Right renal pelvis (tissue), 4 donors: ENCODE measurements around the gene ALDOC. TPM values are rescaled to one million over a fixed set of nuclear protein-coding genes. Genes with fewer than 3 reads are reported as not detected.

ENCODE experiments used
- DNase-seq, 4 donors: peaks; one replicate each; pipeline ENCODE4 v3.0.0-alpha.2; 2013; ENCODE audit warnings: low read depth in 4 of 4, low spot score in 3 of 4, missing footprints in 1 of 4
- polyA plus RNA-seq, 4 donors: library from polyadenylated mRNA; unstranded; fragments of 120-200 nt; gene quantifications; one replicate each; pipeline ENCODE4 v1.2.1, GENCODE V29; 2013; ENCODE audit not compliant: insufficient read length in 4 of 4

Gene ALDOC
- polyA plus RNA-seq, 4 donors, result 19.4 to 32.9 (median 24.5) TPM

DNA sequence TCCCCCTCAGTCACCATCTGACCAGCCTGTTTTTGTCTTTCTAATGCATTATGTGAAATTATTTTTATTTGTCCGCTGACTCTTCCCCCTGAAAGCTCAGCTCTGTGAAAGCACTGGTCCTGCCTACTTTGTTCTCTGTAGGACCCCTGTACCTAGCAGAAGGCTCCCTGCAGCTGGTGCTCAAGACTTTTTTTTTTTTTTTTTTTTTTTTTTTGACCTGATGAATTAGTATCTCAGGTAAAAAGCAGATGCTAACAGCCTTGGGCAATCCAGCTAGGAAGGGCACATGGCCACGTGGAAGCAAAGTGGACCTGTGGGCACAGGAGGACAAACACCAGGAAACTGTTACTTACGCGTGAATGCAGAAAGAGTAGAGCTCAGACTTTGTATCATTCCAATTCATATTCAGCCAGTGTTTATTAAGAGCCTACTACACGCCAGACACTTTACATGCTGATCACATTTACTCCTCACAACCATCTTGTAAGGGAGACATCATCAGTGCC lies 23.6 kb downstream of the ALDOC start:
- no peak for DNase-seq

DNA sequence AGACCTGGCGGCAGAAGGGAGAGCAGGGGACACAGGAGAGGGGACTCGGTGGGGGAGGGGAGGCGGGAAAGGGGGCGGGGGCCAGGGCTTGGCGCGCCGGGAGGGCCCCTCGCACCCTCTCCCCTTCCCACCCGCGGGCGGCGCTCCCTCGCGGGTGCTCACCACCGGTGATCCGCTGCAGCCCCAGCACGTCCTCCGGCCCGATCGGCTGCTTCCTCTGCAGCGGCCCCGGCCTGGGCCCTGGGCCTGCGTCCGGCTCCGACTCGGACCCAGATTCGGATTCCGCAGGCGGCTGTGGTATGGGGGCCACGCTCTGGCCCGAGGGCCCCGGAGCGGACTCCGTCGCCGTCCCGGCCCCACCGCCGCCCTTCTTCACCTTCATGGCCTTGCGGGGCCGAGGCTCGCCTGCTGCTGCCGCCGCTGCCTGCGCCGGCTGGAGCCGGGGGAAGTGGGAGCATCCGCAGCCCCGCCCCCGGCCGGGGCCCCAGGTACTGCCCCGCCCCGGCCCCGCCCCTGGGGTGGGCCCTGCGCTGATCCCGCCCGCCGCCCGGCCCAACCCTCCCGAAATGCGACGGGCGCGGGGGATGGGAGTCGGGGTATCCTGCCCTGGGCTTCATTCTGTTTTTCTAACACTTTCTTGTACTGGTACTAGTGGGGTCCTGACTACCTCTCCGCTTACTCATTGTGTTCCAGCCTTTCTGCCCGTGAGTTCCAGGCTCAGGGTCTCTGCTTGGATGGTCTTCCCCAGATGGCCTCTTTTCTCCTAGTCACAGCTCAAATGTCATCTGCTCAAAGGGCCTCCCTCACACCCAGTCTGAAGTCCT lies 24.3 kb downstream of the ALDOC start, which contains the start of gene UNC119:
UNC119 (minus strand) TSS at position 449 of the 824 bp plus-strand sequence; CDS start at position 382, 67 bp downstream.
- DNase-seq, result peak; percentile 69 to 79 (median 74)

DNA sequence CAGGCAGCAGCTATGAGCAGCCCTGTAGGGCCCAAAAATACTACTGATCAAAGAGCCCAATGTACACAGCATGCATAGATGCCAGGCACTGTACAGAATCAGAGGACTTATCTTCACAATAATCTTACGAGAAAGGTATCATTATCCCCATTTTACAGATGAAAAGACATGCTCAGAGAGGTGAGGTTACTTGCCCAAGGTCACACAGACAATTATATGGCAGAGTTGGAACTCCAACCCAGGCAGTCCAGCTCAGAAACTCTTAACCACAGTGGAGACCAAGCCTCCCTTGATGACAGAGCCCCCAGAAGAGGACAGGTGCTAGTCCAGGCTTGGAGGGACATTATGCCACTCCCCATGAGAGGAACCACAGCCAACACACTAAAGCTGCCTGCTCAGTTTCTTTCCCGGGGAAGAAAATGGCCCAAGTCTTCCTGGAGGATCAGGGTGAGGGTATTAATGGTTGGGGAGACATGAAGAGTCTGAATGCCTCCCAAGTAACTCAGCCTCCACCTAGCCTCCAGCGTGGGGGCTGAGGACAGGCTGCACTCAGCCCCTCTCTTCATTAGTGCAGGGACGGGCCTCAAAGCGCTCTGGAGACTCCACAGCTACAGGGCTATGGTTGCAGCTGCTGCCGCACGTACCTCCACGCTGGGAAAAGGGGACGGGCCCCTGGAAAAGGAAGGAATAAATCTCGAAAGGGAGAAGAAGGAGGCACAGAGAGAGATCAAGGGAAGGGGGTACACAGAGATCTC lies 25.1 kb downstream of the ALDOC start:
- no peak for DNase-seq

GRCh38 chr17:28550858-28551257 lies 25.8 kb downstream of the ALDOC start:
- DNase-seq, result no peak

DNA sequence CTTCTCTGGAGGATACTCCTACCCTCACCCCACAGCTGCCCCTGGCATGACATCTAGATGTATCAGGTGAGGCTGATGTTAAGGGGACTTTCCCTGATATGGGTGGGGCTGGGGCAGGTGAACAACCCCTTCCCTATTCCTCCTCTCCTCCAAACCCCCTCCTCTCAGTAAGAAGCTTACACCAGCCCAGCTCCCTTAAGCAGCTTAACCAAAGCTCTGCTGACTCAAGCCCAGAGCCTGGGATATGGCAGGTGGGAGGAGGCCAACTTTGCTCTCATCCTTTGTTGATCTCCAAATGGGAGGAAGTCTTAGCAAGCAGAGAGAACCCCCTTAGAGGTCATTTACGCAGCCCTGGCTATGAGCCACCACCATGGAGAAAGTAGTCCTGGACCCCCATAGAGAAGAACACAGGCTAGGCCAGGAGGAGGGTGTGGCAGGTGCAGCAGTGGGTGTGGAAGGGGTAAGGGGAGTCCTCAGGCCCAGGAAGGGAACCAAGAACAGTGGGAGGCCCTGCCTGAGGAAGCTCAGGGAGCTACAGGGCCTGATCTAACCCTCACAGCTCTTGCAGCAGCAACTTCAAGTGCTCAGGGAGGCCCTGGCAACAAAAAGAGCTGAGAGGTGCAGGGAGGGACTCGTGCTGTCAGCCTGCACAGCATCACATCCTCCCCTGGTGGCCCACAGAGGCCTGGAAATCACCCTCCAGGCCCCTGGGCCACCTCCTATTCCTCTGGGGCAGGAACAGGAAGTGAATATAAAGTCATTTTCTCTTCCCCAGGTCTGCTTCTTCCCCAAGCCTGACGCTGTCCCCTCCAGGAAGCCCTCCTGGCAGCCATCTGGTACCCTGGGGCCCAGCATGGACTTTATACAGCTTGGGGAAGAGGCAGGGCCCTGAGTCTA lies 27.2 kb downstream of the ALDOC start:
- DNase-seq, result no peak

DNA sequence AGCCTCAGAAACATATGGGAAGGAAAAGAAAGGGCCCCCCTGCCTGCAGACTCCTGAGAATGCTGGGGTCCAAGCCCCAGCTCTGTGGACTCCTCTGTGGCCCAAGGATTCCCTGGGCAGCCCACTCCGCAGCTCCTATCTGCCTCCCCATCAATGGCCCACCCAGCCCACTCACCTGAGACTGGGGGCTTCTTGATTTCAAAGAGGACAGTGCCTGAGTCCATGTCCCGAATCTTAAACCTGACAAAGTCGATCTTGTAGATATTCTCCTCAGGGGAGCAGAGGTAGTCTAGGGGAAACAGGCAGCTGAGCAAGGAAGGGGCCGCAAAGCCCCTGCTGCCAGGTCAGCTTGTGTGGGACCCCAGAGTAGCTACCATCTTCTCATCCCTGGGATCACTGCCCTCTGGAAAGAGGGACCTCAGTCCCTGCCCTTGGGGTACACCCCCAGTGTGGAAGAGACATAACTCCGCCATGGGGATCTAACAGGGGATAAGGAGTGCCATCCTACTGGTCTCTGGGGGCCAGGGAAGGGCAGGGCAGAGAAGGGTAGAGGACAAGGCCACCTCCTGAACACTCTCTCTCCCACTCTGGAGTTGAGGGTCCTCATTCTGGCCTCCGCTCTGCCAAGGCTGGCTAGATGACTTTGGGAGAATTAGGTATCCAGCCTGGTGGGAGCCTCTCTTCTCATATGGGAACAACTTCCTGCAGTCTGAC lies 28.1 kb downstream of the ALDOC start:
- DNase-seq, result no peak

- DNase-seq, result peak in 1 of 4 donors; percentile 57
These were observed 28.9 kb downstream of the ALDOC start for GRCh38 chr17:28547623-28548416.

GRCh38 chr17:28547096-28547622 lies 29.5 kb downstream of the ALDOC start:
- DNase-seq, result no peak

GRCh38 chr17:28545787-28546415 lies 30.8 kb downstream of the ALDOC start:
- DNase-seq, result no peak

DNA sequence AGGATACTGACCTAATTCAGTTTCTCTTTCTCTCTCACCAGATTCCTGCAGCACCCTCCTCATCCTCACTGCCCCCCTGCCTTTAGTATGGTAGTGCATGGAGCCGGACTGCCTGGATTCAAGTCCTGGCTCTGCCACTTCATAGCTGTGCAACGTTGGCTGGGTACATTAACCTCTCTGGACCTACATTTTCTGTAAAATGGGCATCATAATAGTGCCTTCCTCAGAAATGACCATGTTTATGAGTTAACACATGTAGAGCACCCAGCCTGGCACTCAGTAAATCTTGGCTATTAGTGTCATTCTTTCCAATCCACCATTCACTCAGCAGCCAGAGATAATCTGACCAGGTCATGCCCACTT lies 31.6 kb downstream of the ALDOC start:
- no peak for DNase-seq

GRCh38 chr17:28544402-28545140 lies 32.1 kb downstream of the ALDOC start:
- DNase-seq, result no peak

GRCh38 chr17:28541439-28541838 lies 35.3 kb downstream of the ALDOC start:
- no peak for DNase-seq

DNA sequence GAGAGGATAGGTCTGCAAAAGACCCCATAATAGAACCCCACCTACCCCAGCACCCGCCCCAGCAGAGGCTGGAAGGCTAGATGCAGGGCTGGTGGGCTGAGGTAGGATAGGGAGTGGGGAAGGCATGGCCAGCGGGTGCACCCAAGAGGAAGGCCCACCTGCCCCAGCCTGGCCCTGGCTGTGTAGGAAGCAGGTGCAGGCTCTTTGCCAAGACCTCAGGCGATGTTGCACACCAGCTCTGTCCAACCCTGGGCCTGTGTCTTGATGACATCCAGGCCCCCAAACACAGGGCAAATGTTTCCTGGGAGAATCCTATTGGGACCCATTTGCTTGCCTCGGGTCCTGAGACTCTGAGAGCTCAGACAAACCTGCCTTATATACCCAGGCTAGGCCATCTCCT lies 36.5 kb downstream of the ALDOC start:
- no peak for DNase-seq

- no peak for DNase-seq
These were observed 38.3 kb downstream of the ALDOC start for GRCh38 chr17:28538296-28538895.

DNA sequence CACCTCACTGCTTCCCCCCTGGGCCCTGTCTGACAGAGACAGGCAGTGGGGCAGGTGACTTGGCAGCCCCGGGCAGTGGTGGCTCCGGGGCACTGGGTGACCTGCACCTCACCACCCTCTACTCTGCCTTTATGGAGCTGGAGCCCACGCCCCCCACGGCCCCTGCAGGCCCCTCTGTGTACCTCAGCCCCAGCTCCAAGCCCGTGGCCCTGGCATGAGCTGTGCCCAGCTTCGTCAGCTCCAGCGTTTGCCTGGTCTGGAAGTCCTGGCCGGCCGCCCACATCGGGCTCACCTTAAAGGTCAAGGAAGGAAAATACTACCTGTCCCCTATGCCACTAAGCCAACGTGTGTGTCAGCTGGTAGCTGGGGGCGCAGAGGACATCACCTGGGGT lies 39.5 kb downstream of the ALDOC start:
- no peak for DNase-seq

GRCh38 chr17:28536532-28537218 lies 40.0 kb downstream of the ALDOC start:
- no peak for DNase-seq
